MM.1S (cell line): ENCODE results near the gene TBC1D25.

Experiments used
- CTCF ChIP-seq: fragments of 300-600 bp; sonication (generic); IDR thresholded peaks from 2 replicates; pipeline ENCODE4 v1.5.1; 2016; ENCODE audit warnings: antibody characterized with exemption, low read length, mixed read lengths
- EZH2 ChIP-seq: fragments of 300-600 bp; sonication (generic); optimal IDR thresholded peaks from 2 replicates; pipeline ENCODE3; 2017; ENCODE audit warnings: low read depth, mild to moderate bottlenecking, antibody characterized with exemption, low read length, mixed read lengths
- EZH2phosphoT487 ChIP-seq: fragments of 300-600 bp; sonication (generic); IDR thresholded peaks from 2 replicates; pipeline ENCODE4 v1.6.1; 2018; ENCODE audit warnings: antibody characterized with exemption, low read length

DNA sequence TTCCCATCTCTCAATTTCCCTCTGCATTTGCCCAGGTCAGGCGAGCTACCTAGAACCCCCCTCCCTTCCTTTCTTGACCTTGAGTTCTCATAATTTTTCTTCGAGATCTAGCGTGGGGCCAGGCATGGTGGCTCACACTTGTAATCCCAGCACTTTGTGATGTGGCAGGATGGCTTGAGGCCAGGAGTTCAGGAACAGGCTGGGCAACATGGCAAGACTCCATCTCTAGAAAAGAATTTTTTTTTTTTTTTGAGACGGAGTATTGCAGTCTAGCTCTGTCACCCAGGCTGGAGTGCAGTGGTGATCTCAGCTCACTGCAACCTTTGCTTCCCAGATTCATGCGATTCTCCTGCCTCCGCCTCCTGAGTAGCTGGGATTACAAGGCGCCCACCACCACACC, 35.3 kb upstream of the TBC1D25 start:
- TF ChIP-seq CTCF: no peak
- no peak for TF ChIP-seq EZH2
- no peak for TF ChIP-seq EZH2phosphoT487
